NCI-H748 treated with DMSO at 0.1 percent for 48 hours (cell line): ENCODE measurements around the gene ZNF48.

ENCODE experiments used
- DNase-seq: peaks from one replicate; lab custom pipeline; 2025; lab: John Stamatoyannopoulos, UW

The ZNF48 gene

DNA sequence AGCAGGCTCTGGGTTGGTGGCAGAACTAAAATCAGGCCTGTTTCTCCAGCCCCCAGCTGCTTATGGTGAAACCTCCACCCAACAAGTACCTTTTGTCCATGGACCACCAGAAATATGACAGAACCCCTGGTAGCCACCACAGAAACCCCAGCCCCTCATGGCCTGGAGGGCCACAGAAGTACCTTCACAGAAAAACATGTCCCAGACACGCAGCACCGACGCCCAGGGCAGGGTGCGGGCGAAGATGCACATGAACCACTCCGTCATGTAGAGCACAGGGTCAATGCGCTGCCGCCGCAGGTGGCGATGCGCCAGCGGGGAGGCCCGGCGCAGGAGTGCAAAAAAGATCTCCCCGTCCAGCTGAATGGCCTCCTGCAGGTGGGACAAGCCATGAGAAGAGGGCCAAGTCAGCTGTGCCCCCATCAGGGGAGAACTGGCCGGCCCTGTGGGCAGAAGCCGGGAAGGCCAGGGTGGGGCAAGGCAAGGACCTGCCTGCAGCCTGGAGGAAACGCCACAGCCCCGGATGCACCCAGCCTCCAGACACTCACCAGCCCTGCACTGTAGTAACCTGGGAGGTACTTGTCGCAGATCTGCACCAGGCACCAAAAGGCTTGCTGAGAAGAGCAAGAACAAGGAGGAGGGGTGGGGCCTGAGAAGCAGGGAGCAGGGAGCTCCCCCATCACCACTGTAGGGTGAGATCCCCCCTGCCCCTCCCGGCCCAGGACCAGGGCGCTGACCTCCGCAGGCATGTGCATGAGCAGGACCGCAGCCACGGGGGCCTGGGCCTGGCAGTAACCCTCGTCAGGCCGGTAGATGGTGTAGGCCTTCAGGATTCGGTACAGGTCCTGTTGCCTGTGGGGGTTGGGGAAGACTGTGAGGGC is 36.0 kb upstream of the ZNF48 start:
- DNase-seq, result no peak

DNA sequence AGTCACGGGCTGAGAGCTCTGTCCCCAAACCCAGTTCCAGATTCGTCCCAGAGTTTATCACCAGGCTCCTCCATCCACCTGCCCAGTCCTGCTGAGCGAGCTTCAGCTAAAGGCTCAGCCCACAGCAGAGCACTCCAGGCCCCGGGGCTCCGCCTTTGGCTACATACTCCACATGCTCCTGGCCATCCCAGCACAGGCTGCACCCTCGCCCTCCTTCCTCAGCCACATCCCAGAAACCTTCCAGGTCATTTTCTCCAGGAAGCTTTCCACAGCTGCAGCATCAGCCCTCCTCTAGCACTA is 35.4 kb upstream of the ZNF48 start:
- DNase-seq, result no peak

GRCh38 chr16:30361180-30361579 is 34.0 kb upstream of the ZNF48 start:
- DNase-seq, result no peak

DNA sequence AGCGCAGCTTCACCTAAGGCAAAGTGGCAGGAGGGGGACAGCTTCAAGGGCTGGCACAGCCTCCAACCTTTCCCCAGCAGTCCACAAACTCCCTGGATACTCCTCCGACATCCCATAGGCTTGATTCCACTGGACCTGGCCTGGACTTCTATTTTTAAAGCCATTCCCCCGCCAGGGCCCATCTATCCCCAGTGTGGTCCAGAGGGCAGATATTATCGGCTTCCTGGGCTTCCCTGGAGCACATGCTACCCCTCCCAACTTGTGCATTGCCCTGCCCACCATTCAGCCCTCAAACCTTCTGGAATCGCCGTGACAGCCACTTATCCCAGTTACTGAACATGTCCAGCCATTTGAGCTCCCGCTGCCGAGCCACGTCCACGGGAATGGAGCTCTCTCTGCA is 30.0 kb upstream of the ZNF48 start:
- DNase-seq, result no peak

DNA sequence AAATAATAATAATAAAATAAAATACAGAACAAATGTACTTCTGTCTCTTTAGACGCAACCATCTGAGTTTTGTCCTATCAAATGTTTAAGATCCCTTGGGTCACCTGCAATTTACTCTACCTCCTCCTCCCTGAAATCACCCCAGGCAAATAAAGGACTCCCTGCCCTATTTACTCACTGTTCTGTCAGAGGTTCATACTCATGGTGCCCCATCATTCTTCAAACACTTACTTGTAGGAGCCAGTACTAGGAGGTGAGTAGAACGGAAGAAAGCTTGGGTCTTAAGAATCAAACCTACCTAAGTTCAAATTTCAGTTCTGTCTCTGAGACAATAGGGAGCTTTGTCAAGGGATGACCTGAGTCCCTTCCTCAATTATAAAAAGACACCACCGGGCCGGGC is 28.7 kb upstream of the ZNF48 start:
- no peak for DNase-seq

- DNase-seq, result no peak
Measured at GRCh38 chr16:30367349-30368009, 27.7 kb upstream of the ZNF48 start.

- no peak for DNase-seq
Measured at GRCh38 chr16:30368122-30368791, 27.0 kb upstream of the ZNF48 start.

GRCh38 chr16:30368792-30369090 is 26.5 kb upstream of the ZNF48 start:
- DNase-seq, result no peak

DNA sequence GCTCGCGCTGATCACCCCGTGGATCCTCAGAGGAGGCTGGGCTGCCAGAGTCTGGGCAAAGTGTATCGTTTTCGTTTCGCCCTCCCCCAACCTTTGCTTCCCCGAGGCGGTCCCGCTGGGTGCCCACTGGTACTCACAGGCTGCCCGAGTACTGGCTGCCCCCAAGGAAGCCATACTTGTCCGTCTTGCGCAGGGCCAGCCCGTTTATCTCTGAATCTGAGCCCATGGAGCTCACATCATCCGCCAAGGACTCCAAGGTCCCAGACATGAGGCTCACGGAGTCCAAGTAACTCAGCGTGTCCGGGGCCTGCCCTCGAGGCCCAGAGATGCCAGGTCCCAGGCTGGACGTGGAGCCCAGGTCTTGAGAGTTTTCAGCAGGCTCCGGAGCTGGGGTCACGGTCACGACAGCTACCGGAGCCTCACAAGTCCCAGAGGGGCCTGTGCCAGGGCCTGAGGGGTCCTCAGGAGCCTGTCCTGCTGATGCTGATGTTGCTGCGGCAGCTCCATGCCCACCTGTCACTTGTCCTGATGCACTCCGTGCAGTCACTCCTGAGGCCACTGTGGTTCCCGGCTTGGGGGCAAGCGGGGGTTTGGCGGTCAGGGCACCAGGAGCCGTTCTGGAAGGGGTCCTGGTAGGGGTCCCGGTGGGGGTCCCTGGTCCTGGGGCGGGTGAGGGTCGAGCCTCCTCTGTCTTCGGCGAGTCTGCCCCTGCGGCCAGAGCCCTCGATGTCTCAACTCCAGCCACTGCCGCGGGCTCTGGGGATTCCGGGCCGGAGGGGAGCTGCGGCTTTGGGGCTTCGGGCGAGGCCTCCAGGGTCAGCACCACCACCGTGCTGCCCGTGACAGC is 25.9 kb upstream of the ZNF48 start:
- no peak for DNase-seq

DNA sequence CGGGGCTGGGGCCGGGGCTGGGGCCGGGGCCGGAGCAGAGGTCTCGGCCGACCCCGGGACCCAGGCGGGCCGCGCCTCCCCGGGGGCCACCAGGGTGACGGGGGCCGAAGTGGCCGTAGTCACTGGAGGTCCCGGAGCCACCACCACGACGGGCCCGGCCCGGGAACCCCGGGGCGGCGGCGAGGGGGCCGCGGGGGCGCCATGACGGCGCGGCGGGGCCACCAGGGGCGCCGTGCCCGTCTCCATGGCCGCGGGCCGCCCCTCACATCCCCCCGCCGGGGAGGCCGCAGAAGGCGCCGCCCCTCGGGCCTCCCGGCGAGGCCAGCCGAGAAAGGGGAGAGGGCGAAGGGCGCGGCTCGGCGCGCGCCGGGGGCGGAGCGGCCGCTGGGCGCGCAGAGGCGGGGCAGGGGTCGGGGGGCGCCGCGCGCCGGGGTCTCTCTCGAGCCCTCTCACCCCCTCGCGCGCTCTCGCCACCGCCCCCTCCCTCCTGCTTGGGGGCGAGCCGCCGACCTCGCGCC is 25.2 kb upstream of the ZNF48 start:
- DNase-seq, result no peak

GRCh38 chr16:30370456-30371247 is 24.6 kb upstream of the ZNF48 start, which contains the start of gene TBC1D10B:
Gene TBC1D10B (minus strand): TSS chr16:30370494. CDS start chr16:30370183, 311 bp downstream.
- DNase-seq, result peak; percentile 98

DNA sequence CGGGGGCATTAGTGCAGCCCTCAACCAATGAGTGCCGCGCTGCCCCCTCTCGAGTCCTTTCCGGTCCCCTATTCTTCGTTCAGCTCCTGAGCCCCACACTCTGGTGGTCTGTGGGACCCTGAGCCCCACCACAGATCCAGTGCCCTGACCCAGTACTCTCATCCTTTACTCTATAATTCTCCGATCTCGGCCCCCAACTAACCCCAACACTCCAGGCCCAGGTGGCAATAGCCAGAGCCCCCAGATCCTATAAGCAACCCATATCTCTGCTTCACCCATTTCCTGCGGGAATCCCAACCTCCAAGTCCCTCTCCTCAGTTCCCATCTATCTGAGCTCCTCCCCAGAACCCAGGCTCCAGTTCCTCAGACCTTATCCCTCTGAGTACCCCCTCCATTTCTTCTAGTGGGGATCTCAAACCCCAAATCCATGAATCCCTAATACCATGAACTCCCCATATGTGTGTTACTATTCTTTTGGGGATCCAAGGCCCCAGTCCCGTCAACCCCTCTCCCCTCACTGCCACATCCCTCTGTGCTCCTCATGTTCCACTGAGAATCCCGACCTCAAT is 23.9 kb upstream of the ZNF48 start:
- no peak for DNase-seq

GRCh38 chr16:30372038-30372712 is 23.0 kb upstream of the ZNF48 start:
- no peak for DNase-seq

DNA sequence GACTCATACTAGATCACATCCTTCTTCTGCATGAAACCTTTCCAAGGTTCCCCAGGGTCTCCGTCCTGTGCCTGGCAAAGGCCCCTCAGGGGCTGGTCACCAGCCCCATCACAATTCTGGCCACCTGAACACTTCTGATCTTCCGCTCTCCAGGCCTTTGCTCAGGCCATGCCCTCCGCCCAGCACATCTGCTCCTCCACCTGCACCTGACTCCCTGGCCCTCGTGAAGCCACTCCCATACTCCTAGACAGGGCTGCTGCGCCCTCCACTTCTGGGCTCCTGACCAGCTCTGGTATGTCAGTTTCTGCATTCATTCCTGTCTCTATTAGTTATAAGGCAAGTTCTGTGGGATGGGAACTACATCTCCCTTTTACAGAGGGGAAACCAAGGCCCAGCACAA is 22.5 kb upstream of the ZNF48 start:
- DNase-seq, result no peak

GRCh38 chr16:30374538-30374937 is 20.7 kb upstream of the ZNF48 start, which contains the start of gene MYL11:
Gene MYL11 (plus strand): TSS chr16:30374802. CDS start chr16:30374858, 56 bp downstream.
- DNase-seq, result no peak

DNA sequence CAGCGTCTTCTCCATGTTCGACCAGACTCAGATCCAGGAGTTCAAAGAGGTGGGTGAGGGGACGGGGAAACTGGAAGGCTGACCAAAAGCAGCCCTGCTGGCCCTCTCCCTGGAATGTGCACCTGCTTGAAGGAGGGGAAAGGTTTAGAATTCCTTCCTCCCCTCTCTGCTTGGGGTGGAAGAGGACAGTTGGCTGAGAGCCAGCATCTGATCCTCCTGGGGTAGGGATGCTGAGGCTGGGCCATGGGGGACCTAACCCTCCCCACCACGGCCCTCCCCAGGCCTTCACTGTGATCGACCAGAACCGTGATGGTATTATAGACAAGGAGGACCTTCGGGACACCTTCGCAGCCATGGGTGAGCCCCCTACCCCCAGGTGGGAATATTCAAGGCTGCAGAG is 19.4 kb upstream of the ZNF48 start:
- DNase-seq, result no peak

DNA sequence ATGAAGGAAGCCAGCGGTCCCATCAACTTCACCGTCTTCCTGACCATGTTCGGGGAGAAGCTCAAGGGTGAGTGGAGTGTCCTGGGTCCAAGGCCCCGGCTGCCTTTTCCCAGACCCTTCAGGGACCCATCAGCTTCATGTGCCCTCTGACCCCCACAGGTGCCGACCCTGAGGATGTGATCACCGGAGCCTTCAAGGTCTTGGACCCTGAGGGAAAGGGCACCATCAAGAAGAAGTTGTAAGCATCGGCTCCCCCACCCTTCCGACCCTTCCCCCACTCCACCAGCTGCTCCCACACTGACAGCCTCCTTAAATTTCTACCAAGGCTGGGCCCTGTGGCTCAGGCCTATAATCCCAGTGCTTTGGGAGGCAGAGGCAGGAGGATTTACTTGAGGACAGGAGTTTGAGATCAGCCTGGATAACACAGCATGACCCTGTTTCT is 18.7 kb upstream of the ZNF48 start:
- DNase-seq, result no peak

DNA sequence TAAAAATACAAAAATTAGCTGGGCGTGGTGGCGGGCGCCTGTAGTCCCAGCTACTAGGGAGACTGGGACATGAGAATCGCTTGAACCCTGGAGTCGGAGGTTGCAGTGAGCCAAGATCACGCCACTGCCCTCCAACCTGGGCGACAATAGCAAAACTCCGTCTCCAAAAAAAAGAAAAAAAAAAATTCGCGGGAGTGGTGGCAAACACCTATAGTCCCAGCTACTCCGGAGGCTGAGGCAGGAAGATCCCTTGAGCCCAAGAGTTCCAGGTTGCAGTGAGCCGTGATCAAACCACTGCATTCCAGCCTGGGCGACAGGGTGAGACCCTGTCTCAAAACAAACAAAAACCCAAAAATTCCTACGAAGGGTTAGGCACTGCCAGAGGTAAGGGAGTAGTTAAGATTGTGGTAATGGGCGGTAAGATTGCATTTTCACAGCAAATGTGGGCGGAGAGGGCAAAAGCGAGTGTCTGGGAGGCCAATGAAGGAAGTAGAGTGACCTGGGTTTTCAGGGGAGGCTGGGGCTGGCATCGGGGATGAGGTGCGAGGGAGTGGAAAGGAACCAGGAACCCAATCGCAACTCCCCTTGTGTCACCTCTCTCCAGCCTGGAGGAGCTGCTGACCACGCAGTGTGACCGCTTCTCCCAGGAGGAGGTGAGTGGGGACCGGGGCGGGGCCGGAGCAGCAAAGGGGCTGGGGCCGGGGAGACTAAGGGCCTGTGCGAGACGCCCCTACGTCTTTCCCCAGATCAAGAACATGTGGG is 18.0 kb upstream of the ZNF48 start:
- DNase-seq, result no peak

DNA sequence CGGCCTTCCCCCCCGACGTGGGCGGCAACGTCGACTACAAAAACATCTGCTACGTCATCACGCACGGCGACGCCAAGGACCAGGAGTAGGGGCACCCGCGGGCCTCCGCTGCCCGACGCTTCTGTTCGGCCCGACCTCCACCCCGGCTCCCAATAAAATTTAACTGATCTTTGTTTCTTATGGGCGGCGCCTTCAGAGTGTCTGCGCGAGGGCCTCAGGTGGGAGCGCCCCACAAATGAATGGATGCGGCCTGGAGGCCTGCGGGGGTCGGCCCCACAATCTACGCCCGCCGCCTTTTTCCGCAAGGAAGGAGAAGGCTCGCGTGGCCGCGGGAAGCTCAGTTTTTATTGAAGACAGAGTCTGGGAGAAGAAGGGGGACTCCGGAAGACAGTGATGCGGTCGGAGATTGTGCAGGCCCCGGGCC is 17.4 kb upstream of the ZNF48 start:
- DNase-seq, result peak; percentile 61
